Upper lobe of left lung (tissue), 6 donors: ENCODE results near the gene MFAP4. TPM values are rescaled to one million over a fixed set of nuclear protein-coding genes. Genes with fewer than 3 reads are reported as not detected.

ENCODE experiments used
- ATAC-seq, 2 donors: fragments of 200-7000 bp; cut with Tn5 transposase; one replicate each; pipeline ENCODE4 v1.9.1; 2022; ENCODE audit warnings: mild to moderate bottlenecking in 2 of 2, moderate library complexity in 2 of 2; ENCODE audit not compliant: low FRiP score in 2 of 2
- DNase-seq, 2 donors: peaks; one replicate each; pipeline ENCODE4 v3.0.0-alpha.2; 2019 to 2020
- H3K27ac ChIP-seq, 4 donors: fragments of 200-600 bp; sonication (generic); one replicate each; pipeline ENCODE4 v1.5.1; 2016 to 2019
- H3K27me3 ChIP-seq, 4 donors: fragments of 200-600 bp; sonication (generic); one replicate each; pipeline ENCODE4 v1.5.1; 2017 to 2019
- H3K36me3 ChIP-seq, 4 donors: fragments of 200-600 bp; sonication (generic); one replicate each; pipeline ENCODE4 v1.5.1; 2016 to 2019
- H3K4me1 ChIP-seq, 4 donors: fragments of 200-600 bp; sonication (generic); one replicate each; pipeline ENCODE4 v1.5.1; 2018 to 2019
- H3K4me3 ChIP-seq, 4 donors: fragments of 200-600 bp; sonication (generic); one replicate each; pipeline ENCODE4 v1.5.1; 2017 to 2019; ENCODE audit warnings: mild to moderate bottlenecking in 2 of 4, moderate library complexity in 1 of 4
- H3K9me3 ChIP-seq, 4 donors: fragments of 200-600 bp; sonication (generic); one replicate each; pipeline ENCODE4 v1.5.1; 2018 to 2019
- EP300 ChIP-seq, 4 donors: sonication (generic); formaldehyde crosslinking; IDR thresholded peaks; one replicate each; pipeline ENCODE4 v1.5.1; 2017; ENCODE audit warnings: antibody characterized with exemption in 4 of 4, control low read depth in 2 of 4
- POLR2A ChIP-seq, 4 donors: fragments of 450-650 bp; IDR thresholded peaks; one replicate each; pipeline ENCODE4 v1.5.1; 2016 to 2017; ENCODE audit warnings: antibody characterized with exemption in 4 of 4, mild to moderate bottlenecking in 2 of 4
- POLR2AphosphoS5 ChIP-seq, 2 donors: sonication (generic); formaldehyde crosslinking; IDR thresholded peaks; one replicate each; pipeline ENCODE4 v1.5.1; 2017; ENCODE audit warnings: antibody characterized with exemption in 2 of 2
- WGBS, 2 donors: methylation state at CpG; one replicate each; pipeline ENCODE4 v1.1.5; 2017 to 2018; 5-methylcytosine and 5-hydroxymethylcytosine counted together
- total RNA-seq, 6 donors: library from RNA; depleted of rRNA in 4 of 6; stranded (reverse); fragments of >200 nt in 4 of 6; gene quantifications; one replicate each; pipeline versions ENCODE4 v1.1.0 to v1.2.1, GENCODE V29; 2016 to 2021
- TF ChIP-seq, protein P1 (sequence below), 6 experiments: fragments of 450-650 bp in 4 of 6; fragments of 200-600 bp in 2 of 6; sonication (generic) in 2 of 6; IDR thresholded peaks; one replicate each; pipeline ENCODE4 v1.5.1; 2016 to 2019; ENCODE audit warnings: antibody characterized with exemption in 6 of 6
- donor health status: DM: no; HTN: no; CAD: no; lungs with moderate emphysema.
- donor health status: DM: no; HTN: yes; CAD: no; lungs with severe emphysema.

Gene MFAP4
- total RNA-seq, 6 donors from 2014 or later, result 24.1 to 280 (median 175) TPM

DNA sequence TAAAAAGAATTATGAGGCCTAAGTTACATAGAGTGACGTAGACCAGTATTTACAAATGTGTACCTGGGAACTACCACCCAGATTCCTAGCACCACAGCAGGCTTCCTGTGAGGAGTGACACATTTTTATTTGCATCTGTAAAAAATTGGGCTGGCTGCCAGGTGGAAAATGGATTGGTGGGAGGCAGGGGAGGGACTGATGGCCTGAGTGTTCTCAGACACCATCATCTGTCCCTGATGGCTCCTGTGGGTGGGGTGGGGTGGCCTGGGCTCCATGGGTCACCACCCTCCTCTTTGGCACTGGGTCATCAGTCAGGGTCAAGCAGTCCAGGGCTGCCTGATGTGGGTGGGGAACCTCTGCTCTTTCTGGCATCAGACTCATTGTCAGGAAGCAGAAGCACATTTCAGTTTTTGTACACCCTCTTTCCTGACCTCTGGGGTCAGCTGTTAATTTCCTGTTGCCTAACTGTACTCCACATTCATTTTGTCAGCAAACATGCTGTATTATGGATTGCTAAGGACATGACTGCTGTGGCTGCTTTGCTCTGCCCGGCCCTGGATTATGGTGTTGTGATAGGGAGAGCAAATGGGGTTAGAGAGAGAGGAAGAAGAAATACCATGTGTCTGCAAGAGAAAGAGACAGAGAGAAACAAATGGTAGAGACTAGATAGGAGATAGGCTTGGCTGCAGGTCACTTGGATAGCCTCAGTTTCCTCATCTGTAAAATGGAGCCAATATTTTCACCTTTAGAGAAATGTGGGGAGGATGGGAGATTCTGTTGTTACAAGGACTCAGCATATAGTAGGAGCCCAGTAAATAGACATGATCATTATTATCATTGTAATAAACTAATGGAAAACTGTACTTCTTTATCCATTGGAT lies 11.6 kb upstream of the MFAP4 start:
- Histone ChIP-seq H3K4me1 (peaks cover 14 to 27% (median 24%) of the 10 kb centered on the region in 4 donors), H3K36me3 (no peaks in the 10 kb centered on the region), H3K27me3 (no peaks in the 10 kb centered on the region), H3K4me3 (no peak overlapping the region), H3K9me3 (no peaks in the 10 kb centered on the region), H3K27ac (peak overlapping the region; percentile 17 to 75 (median 68))
- WGBS, 2 donors, result 22 to 50% methylated on average over 2 of the region's 2 CpGs
- TF ChIP-seq POLR2A (IDR thresholded peaks at IDR 0.05) (peak in 1 of 4 donors; percentile 13), EP300 (IDR thresholded peaks at IDR 0.05) (peak in 2 of 4 donors; percentile 71 to 75), POLR2AphosphoS5 (IDR thresholded peaks at IDR 0.05) (peak; percentile 64 to 91)
- TF ChIP-seq, protein P1, sequence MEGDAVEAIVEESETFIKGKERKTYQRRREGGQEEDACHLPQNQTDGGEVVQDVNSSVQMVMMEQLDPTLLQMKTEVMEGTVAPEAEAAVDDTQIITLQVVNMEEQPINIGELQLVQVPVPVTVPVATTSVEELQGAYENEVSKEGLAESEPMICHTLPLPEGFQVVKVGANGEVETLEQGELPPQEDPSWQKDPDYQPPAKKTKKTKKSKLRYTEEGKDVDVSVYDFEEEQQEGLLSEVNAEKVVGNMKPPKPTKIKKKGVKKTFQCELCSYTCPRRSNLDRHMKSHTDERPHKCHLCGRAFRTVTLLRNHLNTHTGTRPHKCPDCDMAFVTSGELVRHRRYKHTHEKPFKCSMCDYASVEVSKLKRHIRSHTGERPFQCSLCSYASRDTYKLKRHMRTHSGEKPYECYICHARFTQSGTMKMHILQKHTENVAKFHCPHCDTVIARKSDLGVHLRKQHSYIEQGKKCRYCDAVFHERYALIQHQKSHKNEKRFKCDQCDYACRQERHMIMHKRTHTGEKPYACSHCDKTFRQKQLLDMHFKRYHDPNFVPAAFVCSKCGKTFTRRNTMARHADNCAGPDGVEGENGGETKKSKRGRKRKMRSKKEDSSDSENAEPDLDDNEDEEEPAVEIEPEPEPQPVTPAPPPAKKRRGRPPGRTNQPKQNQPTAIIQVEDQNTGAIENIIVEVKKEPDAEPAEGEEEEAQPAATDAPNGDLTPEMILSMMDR (IDR thresholded peaks at IDR 0.05), result no peak
- ATAC-seq (peak; percentile 87 to 93), DNase-seq (peak in 1 of 2 donors; percentile 68)

DNA sequence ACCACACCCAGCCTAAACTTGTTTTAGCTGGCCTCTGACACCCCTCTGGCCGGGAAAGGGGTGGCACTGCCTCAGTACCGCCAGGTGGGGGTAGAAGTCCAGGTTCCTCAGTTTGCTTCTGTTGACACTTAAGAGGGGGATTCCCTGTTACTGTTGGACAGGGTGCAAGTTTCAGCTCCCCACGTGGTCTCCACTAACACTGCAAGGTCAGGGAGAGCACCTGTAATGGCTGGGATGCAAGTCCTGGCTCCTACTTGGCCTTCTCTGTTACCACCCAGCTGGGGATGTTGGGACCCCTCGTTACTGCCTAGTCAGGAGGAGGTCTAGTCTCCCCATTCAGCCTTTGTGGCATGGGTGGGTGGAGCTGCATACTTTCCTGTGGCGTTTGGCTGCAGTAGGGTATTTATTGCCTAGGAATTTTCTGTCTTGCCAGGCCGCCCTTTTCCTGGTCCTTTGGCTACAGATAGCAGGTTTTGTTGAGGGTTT lies 10.6 kb upstream of the MFAP4 start:
- Histone ChIP-seq H3K9me3 (no peaks in the 10 kb centered on the region), H3K4me3 (no peak overlapping the region), H3K27me3 (no peaks in the 10 kb centered on the region), H3K36me3 (no peaks in the 10 kb centered on the region), H3K4me1 (peaks cover 14 to 27% (median 24%) of the 10 kb centered on the region in 4 donors), H3K27ac (peak overlapping the region; percentile 17 to 75 (median 68))
- ATAC-seq, result no peak
- TF ChIP-seq, protein P1 (IDR thresholded peaks at IDR 0.05), result peak in 1 of 6 experiments; percentile 13
- TF ChIP-seq EP300 (IDR thresholded peaks at IDR 0.05), result no peak
- TF ChIP-seq POLR2AphosphoS5 (IDR thresholded peaks at IDR 0.05), result no peak
- 43 to 56% methylated on average over 4 to 6 of the region's 6 CpGs for WGBS, 2 donors
- DNase-seq, result no peak

DNA sequence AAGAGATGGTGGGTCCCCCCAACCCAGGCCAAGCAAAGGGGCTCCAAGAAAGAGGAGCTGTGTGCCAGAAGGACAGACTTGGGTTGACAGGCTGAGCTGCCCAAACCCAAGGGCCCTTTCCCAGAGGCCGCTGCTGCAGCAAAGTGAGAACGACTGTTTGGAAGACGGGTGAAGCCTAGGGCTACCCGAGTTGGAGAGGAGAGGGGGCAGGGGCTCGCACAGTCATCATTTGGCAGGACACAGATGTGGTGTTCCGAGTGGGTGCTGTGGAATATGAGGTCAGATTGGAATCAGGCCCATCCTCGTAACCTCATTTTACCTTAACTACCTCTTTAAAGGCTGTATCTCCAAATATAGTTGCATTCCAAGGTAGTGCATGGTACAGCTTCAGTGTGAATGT lies 5.3 kb upstream of the MFAP4 start:
- 80 to 90% methylated on average over 7 of the region's 7 CpGs for WGBS, 2 donors
- H3K4me3 ChIP-seq, result no peak overlapping the region
- no peaks in the 10 kb centered on the region for H3K36me3 ChIP-seq
- ATAC-seq, result no peak
- H3K4me1 ChIP-seq, result peaks cover 9 to 22% (median 15%) of the 10 kb centered on the region in 4 donors
- no peak overlapping the region for H3K27ac ChIP-seq
- TF ChIP-seq POLR2AphosphoS5 (IDR thresholded peaks at IDR 0.05) (no peak), EP300 (IDR thresholded peaks at IDR 0.05) (no peak), POLR2A (IDR thresholded peaks at IDR 0.05) (no peak)
- TF ChIP-seq, protein P1 (IDR thresholded peaks at IDR 0.05), result no peak
- DNase-seq, result no peak
- no peaks in the 10 kb centered on the region for H3K9me3 ChIP-seq
- no peaks in the 10 kb centered on the region for H3K27me3 ChIP-seq

DNA sequence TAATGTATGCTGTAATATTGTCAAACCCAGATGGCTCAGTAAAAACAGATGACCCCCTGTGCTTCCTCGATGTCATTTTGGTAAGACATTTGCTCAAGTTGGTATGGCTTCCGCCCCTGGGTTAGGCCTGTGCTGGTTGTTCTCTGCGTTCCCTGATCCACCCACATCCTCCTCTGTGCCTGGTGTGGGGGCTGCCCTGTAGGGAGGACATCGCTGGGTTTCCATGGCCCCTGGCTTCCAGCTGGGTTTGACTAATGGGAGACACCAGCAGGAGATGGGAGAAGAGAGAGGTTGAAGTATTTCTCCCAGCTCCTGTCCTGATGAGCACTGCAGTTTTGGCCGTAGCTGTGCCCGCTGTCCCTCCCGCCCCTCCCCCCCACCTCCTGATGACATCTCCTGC lies 4.4 kb upstream of the MFAP4 start:
- DNase-seq (no peak), ATAC-seq (no peak)
- H3K27ac ChIP-seq, result no peak overlapping the region
- no peak overlapping the region for H3K4me3 ChIP-seq
- H3K9me3 ChIP-seq, result no peaks in the 10 kb centered on the region
- no peaks in the 10 kb centered on the region for H3K36me3 ChIP-seq
- 88 to 90% methylated on average over 6 to 7 of the region's 7 CpGs for WGBS, 2 donors
- no peaks in the 10 kb centered on the region for H3K27me3 ChIP-seq
- TF ChIP-seq, protein P1 (IDR thresholded peaks at IDR 0.05), result no peak
- TF ChIP-seq POLR2AphosphoS5 (IDR thresholded peaks at IDR 0.05), result no peak
- no peak for TF ChIP-seq EP300 (IDR thresholded peaks at IDR 0.05)
- no peak for TF ChIP-seq POLR2A (IDR thresholded peaks at IDR 0.05)
- H3K4me1 ChIP-seq, result peaks cover 17 to 28% (median 23%) of the 10 kb centered on the region in 4 donors
